GM19438 (cell line): Measurements from ENCODE around the gene NLRC3.
"Not testable (repeated sequence)": the region's sequence is repeated elsewhere in the genome, so short reads cannot be mapped to it uniquely, and the experiment has no call there.

ENCODE experiments used
- ATAC-seq: cut with Tn5 transposase; IDR thresholded peaks from one replicate; pipeline ENCODE4 v1.9.1; 2021; ENCODE audit warnings: low read depth; ENCODE audit not compliant: unreplicated experiment

Gene NLRC3

DNA sequence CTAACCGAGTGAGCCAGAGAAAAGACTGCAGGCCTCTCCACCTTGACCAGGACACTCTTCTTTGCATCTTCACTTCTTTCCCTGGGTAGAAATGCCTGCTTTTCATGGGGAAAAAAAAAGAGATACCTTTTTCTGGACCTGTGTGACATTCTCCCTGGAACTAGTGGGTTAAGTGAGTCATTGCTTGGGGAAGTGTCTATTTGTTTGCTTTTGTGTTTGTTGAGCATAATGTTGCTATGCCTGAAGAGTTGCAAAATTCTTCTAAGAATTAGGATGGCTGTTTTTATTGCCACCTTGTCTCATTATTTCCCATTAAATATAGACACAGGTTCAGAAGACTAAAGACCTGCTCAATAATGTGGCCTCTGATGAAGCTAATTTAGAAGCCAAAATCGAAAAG is 57.6 kb downstream of the NLRC3 start:
- ATAC-seq = no peak

GRCh38 chr16:3518986-3519348 is 58.2 kb downstream of the NLRC3 start:
- ATAC-seq = no peak

GRCh38 chr16:3518292-3518985 is 58.8 kb downstream of the NLRC3 start:
- no peak for ATAC-seq

- no peak for ATAC-seq
Measured at GRCh38 chr16:3515897-3516296, 61.3 kb downstream of the NLRC3 start.

DNA sequence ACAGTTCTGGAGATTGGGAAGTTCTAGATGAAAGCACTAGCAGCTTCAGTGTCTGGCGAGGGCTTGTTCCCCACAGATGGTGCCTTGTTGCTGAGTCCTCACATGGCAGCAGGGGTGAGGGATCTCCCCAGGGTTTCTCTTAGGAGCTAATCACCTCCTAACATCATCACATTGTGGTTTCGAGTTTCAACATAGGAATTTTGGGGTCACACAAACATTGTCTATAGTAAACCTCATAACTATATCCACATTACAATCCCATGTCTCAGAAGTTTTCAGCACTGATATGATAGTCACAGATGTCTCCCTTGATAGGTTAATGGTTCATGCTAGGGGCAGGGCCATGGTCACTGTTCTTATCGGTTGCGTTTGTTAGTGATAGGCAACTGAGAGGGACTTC is 62.6 kb downstream of the NLRC3 start:
- ATAC-seq = no peak

DNA sequence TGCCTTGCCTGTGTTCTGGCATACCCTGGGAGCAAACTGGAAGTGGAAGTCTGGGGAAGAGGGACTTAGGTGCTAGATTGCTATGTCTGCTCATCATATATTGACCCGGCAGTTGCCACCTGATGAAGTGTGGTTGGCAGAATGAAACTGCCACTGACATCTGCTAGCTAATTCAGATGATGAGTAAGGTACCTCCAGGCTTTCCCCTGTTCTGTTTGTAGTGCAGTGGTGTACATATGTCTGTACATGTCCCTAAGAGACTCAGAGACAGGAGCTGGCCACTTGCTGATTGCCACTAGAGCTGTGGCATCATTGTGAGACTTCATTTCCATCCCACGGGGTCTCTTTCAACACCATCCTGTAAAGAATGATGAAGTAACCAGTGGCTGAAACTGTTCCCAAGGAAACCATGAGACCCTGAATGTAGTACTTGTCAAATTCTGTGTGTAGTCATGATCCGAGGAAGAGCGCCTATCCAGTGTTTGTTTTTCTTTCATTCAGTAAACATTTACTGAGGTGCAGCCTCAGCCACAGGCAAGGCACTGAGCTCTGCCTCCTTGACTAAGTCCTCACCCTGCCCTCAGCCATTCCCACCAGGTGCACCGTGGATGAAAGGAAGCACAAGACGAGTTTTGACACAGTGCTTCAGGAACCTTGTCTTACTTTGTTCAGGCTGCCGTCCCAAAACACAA is 63.2 kb downstream of the NLRC3 start:
- no peak for ATAC-seq

DNA sequence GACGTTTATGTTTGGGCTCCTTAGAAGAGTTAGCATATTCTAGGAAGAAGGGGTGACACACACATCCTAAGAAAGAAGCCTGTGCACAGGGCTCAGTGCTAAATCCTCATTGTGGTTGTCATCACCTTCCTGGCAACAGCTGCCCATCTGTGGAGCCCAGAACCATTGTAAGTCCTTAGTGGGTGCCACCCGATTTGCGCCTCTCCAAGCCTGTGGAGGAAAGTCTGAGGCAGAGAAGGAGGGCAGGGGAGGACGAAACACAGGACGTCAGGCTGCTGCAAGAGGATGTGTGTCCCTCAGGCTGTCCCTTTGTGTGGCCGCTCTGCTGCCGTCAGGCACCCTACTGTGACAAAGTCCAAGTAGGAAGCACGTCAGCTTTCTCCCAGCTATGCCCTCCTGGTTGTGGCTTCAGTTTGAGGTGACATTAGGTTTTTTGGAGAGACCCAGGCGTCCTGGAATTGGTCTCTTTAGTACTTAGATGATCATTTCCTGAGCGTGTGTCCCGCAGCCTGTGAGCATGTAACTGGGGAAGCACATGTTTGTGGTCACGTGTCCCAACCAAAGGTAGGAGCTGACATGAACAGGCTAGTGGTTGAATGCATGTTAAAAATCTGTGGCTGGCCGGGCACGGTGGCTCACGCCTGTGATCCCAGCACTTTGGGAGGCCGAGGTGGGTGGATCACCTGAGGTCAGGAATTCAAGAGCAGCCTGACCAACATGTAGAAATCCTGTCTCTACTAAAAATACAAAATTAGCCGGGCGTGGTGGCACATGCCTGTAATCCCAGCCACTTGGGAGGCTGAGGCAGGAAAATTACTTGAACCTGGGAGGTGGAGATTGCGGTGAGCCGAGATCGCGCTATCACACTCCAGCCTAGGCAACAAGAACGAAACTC is 65.7 kb downstream of the NLRC3 start:
- ATAC-seq = no peak

DNA sequence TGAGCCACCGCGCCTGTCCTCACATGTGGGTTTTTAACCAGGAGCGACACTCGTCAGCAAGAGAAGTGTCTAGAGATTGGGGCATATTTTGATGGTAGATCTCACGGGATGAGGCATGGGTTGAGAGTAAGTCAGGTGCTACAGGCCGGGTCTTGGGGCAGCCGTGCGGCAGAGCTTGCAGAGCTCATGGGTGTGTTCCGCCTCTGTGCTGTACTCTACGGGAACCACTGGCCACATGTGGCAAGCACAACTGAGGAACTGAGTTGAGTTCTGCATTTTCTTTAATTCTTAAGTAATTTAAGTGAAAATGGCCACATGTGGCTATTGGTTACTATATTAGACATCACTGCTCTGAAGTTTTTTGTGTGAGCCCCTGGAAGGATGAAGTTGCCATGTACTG is 66.8 kb downstream of the NLRC3 start:
- no peak for ATAC-seq

- no peak for ATAC-seq
Measured at GRCh38 chr16:3509470-3509928, 67.7 kb downstream of the NLRC3 start.

DNA sequence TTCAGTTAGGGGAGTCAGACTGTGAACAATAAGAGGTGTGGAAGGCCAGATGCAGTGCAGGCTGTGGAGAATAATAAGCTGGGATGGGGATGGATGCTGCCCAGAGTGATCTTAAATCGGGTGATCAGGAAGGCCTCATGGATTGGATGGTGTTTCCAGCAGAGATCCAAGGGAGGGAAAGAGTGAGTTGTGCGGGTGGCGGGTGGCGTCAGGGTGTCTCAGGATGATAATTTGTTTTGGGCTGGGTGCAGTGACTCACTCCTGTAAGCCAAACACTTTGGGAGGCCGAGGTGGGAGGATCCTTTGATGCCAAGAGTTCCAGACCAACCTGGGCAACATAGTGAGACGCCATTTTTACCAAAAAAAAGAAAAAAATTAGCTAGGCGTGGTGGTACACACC is 68.5 kb downstream of the NLRC3 start:
- ATAC-seq = no peak

DNA sequence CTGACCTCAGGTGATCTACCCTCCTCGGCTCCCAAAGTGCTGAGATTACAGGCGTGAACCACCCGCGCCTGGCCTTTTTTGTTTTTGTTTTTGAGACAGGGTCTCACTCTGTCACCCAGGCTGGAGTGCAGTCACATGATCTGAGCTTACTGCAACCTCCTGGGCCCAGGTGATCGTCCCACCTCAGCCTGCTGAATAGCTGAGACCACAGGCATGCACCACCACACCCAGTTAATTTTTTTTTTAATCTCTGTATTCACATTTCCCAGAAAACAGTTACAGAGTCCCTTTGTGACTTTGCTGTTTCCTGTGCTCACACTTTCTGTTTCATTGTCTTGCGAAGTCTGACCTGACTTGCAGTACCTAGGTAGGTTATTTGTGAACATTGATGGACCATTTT is 73.7 kb downstream of the NLRC3 start:
- no peak for ATAC-seq

DNA sequence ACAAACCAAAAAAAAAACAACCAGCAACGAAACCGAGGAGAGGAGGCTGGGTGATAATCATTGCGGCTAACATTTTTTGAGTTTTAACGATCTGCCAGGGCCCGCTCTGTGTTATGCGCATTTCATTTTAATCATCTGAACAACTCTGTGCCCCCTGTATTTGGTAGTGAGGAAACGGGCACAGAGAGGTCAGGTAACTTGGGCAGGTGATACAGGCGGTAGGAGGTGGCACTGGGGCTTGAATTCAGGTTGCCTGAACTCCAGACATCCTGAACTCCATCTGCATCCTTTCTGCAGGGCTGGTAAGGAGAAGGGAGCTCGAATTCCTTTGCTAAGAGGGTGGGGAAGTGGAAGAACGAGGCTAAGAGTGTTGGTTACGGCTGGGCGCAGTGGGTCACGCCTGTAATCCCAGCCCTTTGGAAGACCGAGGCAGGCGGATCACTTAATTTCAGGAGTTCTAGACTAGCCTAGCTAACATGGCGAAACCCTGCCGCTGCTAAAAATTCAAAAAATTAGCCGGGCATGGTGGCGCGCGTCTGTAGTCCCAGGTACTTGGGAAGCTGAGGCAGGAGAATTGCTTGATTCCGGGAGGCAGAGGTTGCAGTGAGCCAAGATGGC is 75.3 kb downstream of the NLRC3 start:
- ATAC-seq = no peak

- ATAC-seq = not testable (repeated sequence)
Measured at GRCh38 chr16:3501412-3501761, 75.8 kb downstream of the NLRC3 start.

- no peak for ATAC-seq
Measured at GRCh38 chr16:3498988-3499387, 78.2 kb downstream of the NLRC3 start.

DNA sequence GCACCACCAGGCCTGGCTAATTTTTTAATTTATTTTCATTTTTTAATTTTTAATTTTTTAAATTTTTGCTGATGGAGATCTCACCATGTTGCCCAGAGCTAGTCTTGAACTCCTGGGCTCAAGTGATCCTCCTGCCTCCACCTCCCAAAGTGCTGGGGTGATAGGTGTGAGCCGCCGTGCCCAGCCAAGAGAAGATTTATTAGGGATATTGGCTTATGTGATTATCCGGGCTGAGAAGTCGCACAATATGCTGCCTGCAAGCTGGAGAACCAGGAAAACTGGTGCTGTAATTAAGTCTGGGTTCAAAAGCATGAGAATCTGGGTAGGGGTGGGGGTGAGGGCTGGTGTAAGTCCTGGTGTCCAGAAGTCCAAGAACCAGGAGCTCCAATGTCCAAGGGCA is 79.4 kb downstream of the NLRC3 start:
- no peak for ATAC-seq

DNA sequence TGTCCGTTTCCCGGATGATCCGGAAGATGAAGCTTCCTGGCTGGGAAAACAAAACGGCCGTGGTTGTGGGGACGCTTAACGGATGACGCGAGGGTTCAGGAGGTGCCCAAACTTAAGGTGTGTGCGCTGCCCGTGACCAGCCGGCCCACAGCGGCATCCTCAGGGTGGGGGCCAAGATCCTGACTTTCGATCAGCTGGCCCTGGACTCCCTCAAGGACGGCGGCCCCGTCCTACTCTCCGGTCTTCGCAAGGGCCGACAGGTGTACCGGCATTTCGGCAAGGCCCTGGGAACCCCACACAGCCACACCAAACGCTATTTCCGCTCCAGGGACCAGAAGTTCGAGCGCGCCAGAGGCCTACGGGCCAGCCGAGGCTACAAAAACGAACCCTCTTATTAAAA is 80.8 kb downstream of the NLRC3 start:
- ATAC-seq = no peak

DNA sequence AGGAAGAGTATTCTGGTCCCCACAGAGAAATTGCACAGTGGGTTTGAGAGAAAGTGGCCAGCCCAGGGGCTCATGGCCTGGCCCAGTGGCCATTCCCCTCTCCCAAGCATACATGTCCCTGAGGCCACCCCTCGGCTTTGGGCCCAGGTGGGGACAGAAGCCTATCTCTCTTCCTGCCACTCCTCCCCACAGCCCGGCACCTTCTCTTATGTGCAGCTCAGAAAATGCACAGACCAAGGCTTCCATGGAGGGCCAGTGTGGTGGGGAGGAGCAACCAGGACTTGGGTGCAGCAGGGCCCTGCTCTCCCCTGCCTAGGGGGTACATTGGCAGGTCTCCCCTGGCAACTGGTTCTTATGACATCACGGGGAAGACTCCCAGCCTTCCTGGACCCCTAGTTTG is 82.0 kb downstream of the NLRC3 start, which contains the start of gene C16orf90:
Gene C16orf90, minus strand, starts transcription at position 314 of the 400 bp plus-strand sequence. Its CDS starts 68 bp downstream, at position 246.
- no peak for ATAC-seq

GRCh38 chr16:3494386-3494973 is 82.7 kb downstream of the NLRC3 start:
- no peak for ATAC-seq

- no peak for ATAC-seq
Measured at GRCh38 chr16:3492356-3492755, 84.8 kb downstream of the NLRC3 start.

GRCh38 chr16:3490911-3491629 is 86.1 kb downstream of the NLRC3 start:
- no peak for ATAC-seq
